Stomach smooth muscle (tissue), 2 donors: ENCODE measurements around the gene TLX2.

Experiments
- H3K27ac ChIP-seq: one replicate; pipeline ENCODE4 v1.7.0; 2013; ENCODE audit warnings: mild to moderate bottlenecking, low read length, inconsistent platforms
- H3K27me3 ChIP-seq, 2 donors: one replicate each; pipeline ENCODE4 v1.7.0; 2013; ENCODE audit warnings: low read length in 2 of 2; ENCODE audit not compliant: insufficient read depth in 2 of 2, control insufficient read depth in 1 of 2
- H3K36me3 ChIP-seq, 2 donors: one replicate each; pipeline ENCODE4 v1.7.0; 2013; ENCODE audit warnings: low read length in 2 of 2; ENCODE audit not compliant: control insufficient read depth in 2 of 2, insufficient read depth in 2 of 2
- H3K4me1 ChIP-seq: one replicate; pipeline ENCODE4 v1.7.0; 2013; ENCODE audit warnings: low read length; ENCODE audit not compliant: control insufficient read depth, insufficient read depth
- H3K4me3 ChIP-seq, 2 donors: one replicate each; pipeline ENCODE4 v1.7.0; 2013; ENCODE audit warnings: low read length in 2 of 2
- H3K9ac ChIP-seq, 2 donors: one replicate each; pipeline ENCODE4 v1.7.0; 2013; ENCODE audit warnings: low read length in 2 of 2, mild to moderate bottlenecking in 1 of 2
- H3K9me3 ChIP-seq, 2 donors: one replicate each; pipeline ENCODE4 v1.7.0; 2013; ENCODE audit warnings: low read length in 2 of 2; ENCODE audit not compliant: control insufficient read depth in 2 of 2
- donor health status: healthy.
- donor health status: Pancreatic carcinoma.

Gene TLX2

DNA sequence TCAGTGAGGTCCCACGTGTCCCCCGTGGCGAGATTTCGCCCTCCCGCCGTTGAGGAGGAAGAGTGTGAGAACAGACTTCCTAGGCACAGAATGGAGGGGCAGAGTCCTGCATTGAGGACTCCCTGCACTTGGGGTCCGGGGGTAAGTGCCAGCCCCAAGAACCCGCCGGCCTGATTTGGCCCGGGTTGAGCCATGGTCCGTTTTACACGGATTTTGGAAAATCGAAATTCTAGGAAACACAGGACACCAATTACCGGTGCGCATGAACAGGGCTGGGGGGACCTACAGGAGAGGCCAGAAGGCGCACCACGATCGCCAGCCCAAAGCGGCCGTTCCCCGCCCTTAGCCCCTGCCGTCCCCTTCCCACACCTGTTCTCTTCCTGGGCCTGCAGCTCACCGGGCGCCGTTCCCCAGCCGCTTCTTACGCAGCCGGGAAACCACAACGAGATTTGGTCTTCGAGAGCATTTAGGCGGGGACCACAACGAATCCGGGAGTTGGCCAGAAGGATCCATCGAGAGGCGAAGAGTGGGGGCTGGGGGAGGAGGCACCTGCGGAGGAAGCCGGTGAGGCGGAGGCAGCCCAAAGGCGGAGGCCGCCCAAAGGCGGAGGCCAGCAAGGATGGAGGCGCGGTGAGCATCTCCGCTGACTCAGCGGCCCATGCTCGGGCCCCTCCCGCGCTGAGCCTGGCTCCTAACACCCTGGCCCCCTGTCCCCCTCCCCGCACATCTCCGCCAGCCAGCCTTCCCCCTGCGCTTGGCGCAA is 464 bp upstream of the TLX2 start:
- Histone ChIP-seq H3K36me3 (no peaks in the 10 kb centered on the region), H3K9ac (no peak overlapping the region), H3K27me3 (peaks cover 71 to 75% of the 10 kb centered on the region in 2 donors), H3K4me3 (no peak overlapping the region), H3K9me3 (no peaks in the 10 kb centered on the region), H3K4me1 (peaks cover 20% of the 10 kb centered on the region), H3K27ac (no peak overlapping the region)

DNA sequence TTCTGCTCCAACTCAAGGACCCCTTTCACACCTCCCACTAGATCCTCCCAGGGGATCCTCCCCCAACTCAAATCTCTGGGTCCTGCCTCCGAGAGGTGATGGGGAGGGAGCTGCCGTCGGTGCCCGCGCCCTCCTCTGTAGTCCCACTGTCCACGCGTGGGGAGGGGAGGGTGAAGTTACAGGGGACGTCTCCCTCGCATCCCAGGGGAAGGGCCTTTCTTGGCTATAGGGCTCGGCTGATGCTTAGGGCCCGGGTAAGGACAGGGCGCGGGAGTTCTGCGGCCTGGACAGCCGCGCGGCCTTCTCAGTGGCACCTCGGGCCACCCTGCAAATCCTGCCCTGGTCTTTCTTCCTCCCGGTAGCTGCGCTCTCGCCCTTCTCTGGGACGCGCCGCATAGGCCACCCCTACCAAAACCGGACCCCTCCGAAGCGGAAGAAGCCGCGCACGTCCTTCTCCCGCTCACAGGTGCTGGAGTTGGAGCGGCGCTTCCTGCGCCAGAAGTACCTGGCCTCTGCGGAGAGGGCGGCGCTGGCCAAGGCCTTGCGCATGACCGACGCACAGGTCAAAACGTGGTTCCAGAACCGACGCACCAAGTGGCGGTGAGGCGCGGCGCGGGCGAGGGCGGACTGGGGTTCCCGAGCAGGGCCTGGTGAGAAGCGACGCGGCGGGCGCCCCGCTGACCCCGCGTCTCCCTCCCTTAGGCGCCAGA is 1.2 kb downstream of the TLX2 start:
- Histone ChIP-seq H3K9me3 (no peaks in the 10 kb centered on the region), H3K36me3 (no peaks in the 10 kb centered on the region), H3K27me3 (peaks cover 78 to 84% of the 10 kb centered on the region in 2 donors), H3K4me3 (peak overlapping the region in 1 of 2 donors; percentile 52), H3K4me1 (peaks cover 20% of the 10 kb centered on the region), H3K9ac (no peak overlapping the region), H3K27ac (no peak overlapping the region)

DNA sequence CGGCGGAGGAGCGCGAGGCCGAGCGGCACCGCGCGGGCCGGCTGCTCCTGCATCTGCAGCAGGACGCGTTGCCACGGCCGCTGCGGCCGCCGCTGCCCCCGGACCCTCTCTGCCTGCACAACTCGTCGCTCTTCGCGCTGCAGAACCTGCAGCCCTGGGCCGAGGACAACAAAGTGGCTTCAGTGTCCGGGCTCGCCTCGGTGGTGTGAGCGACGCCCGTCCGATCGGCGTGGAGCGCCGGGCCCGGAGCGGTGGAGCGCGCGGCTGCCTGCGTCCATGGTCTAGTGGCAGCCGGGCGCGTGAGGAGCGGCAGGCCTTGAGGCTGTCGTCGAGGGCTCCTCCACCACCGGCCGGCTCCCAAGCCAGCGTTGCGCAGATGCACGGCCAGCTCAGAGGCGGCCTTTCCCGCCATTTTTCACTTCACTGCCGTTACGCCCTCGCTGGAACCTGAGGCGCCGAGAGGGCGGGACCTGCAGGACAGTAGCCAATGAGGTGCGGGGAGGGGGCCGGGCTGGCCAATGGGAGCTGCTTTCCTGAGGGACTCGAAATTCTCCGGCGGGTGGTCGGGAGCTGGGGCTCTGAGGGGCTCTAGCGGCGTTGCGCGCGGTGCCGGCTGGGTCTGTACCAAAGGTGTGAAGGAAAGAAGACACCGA is 1.9 kb downstream of the TLX2 start:
- Histone ChIP-seq H3K36me3 (no peaks in the 10 kb centered on the region), H3K9ac (no peak overlapping the region), H3K4me1 (peaks cover 20% of the 10 kb centered on the region), H3K27me3 (peaks cover 75 to 81% of the 10 kb centered on the region in 2 donors), H3K27ac (no peak overlapping the region), H3K9me3 (no peaks in the 10 kb centered on the region), H3K4me3 (peak overlapping the region in 1 of 2 donors; percentile 52)

DNA sequence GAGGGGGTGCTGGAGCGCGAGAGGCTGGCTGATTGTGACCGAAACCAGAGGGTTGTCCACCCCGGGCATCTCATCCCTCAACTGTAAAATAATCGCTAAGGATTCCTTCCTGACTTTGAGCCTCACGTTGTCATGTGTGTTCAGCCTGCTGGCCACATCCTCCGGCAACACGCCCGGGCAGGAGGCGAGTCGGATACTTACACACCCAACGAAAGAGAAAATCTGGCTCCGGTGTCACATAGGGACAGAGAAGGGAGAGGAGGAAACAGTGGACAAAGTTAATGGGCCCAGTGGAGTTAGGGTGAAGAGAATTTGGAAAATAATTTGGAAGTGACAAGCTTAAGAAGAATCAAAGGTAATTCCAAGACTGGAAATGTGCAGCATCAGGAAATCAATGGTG is 2.4 kb downstream of the TLX2 start:
- Histone ChIP-seq H3K36me3 (no peaks in the 10 kb centered on the region), H3K9ac (no peak overlapping the region), H3K9me3 (no peaks in the 10 kb centered on the region), H3K27ac (no peak overlapping the region), H3K4me1 (peaks cover 20% of the 10 kb centered on the region), H3K4me3 (peak overlapping the region in 1 of 2 donors; percentile 52), H3K27me3 (peaks cover 69 to 76% of the 10 kb centered on the region in 2 donors)

DNA sequence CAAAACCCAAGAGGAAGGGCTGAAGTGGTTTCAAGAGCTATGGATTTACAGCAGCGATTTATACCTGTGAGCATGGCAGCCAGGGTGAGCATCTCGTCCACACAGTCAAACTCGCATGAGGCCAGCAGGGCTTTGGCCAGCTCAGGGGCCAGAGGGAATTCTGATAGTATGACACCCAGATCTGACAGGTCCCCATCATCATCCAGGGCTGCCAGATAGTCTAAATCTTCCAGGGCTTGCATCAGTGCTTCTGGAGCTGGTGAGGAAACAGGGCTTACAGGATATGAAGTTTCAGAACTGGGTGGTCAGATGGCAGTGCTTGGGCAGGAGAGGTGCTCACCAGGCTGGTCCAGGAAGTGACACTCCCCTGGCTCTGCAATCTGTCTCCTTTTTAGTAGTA is 8.3 kb downstream of the TLX2 start:
- Histone ChIP-seq H3K4me1 (peaks cover under 1% of the 10 kb centered on the region), H3K27me3 (peaks cover 22 to 25% of the 10 kb centered on the region in 2 donors), H3K36me3 (peaks cover 15% of the 10 kb centered on the region in 2 donors), H3K9me3 (no peaks in the 10 kb centered on the region), H3K27ac (no peak overlapping the region), H3K4me3 (no peak overlapping the region), H3K9ac (no peak overlapping the region)

DNA sequence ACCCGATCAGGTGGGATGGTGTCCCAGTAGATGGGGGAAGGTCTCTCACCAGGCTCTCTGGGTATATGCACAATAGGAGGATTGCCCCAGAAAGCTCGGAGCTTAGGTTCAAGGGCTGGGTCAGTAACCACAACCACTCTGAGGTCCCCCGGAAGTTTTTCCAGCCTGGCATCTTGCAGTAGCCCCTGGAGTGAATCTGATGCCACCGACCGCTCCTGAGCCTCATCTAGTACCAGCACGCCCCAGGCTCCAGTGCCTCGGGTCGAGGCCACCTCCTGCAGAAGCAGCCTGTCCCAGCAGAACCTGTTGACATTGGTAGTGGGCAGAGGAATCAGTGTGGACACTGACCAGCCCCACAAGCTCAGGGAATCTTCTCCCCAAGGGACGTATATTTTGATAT is 9.8 kb downstream of the TLX2 start:
- Histone ChIP-seq H3K27ac (no peak overlapping the region), H3K9ac (no peak overlapping the region), H3K4me3 (no peak overlapping the region), H3K27me3 (peaks cover 10 to 13% of the 10 kb centered on the region in 2 donors), H3K9me3 (no peaks in the 10 kb centered on the region), H3K36me3 (peaks cover 19 to 22% of the 10 kb centered on the region in 2 donors), H3K4me1 (peaks cover 13% of the 10 kb centered on the region)

DNA sequence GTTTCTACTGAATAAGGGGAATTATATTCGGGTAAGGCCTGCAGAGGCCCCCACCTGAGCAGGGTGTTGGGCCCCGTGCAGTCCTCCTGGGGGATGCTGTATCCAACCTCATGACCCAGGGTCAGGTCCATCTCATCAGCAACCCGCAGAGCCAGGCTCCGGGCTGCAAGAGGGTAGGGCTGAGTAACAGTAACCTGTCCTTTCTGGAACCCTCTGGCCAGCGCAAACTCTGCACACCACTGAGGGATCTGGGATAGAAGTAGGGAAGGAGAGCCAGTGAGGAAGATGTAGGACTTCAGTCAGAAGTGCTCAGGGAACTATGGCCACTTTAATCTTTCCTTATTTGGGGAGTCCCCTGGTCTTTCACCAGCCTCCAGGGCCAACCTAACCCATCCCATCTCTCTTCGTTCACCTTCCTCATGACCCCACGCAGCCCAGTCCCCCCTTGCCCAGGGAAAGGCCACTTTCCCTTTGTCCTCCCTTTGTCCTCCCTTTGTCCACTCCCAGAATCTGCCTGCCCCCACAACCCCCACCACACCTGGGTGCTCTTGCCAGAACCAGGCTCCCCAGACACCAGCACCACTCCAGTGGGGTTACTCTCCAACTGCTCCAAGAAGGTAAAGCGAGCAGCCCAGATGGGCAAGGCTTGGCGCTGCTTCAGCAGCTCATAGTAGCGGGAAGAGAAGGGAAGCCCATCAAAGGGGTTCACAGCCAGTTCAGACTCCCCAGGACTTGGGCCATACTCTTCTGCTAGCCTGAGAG is 10.9 kb downstream of the TLX2 start:
- Histone ChIP-seq H3K4me3 (no peak overlapping the region), H3K27ac (no peak overlapping the region), H3K9ac (no peak overlapping the region), H3K27me3 (peaks cover 3 to 4% of the 10 kb centered on the region in 2 donors), H3K36me3 (peaks cover 19 to 22% of the 10 kb centered on the region in 2 donors), H3K4me1 (peaks cover 17% of the 10 kb centered on the region), H3K9me3 (no peaks in the 10 kb centered on the region)

DNA sequence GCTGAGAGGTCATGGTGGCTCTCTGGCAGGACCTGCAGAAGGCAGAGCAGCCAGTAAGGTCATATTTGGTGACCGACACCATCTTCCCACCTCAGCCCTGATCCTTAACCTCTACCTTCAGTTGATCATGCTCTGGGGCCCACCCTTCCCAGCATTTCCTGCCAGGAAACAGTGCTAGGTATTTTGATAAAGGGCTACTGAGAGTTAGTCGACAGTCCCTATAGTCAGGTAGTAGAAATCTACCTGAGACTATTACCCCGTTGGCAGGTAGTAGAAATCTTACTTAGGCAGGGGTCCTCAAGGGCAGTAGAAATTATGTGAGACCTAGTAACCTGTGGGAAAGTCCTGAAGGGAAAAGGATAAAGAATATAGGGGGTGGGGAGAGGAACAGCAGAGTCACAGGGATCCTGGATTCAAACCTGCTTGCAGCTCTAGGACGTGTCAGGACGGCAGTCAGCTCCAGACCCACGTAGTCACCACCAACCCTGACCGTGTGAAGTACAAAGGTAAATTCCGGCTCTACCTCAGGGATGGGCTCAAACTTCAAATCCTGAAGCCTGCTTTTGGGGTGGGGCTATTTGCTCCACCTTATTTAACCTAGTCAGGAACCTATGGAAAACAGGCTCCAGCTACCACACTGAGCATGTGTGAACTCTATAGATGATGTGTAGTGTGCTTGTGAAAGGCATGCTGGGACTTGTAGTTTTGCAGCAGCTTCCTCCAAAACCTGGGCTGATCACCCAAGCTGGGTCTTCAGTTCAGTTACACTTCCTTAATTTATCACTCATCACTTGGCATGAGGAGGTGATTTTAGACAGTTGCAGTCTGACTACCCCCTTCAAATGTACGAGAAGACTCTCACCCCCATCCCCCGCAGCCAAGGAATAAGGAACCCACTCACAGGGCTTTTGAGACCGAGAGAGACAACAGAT is 11.7 kb downstream of the TLX2 start, which contains the start of gene DQX1:
Gene DQX1, minus strand, starts transcription at position 515 of the 932 bp plus-strand sequence. Its CDS starts 502 bp downstream, at position 13.
- peaks cover 19 to 22% of the 10 kb centered on the region in 2 donors for H3K36me3 ChIP-seq
- no peaks in the 10 kb centered on the region for H3K9me3 ChIP-seq
- H3K4me3 ChIP-seq: no peak within 1 kb of the TSS
- H3K27me3 ChIP-seq: no peaks in the 10 kb centered on the region
- H3K9ac ChIP-seq: no peak within 1 kb of the TSS
- H3K4me1 ChIP-seq: peaks cover 24% of the 10 kb centered on the region
- H3K27ac ChIP-seq: no peak within 1 kb of the TSS

DNA sequence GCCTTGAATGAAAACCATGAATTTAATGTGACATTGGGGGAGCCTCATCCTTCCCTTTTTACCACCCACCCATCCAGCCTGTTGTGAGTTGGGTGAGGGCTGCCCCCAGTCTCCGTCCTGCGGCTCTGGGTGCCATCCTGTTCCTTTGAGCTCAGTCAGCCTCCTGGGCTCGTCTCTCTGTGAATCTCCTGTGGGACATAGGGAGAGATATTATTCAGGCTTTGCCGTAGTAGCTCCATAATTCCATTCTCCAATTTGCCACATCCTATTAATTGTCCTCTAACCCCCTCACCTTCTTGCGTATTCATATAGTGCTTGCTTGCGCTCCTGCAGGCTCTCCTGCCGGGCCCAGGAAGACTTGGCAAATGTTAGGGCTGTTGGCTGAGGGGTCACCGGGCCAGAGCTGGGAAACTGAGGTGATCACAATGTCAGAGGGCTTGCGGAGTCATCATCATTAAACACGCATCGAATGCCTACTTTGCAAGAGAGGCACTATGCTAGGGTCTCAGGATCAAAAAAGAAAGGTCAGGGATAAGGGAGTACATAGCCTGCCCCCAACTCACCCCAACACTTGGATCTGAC is 12.5 kb downstream of the TLX2 start:
- H3K27ac ChIP-seq: no peak overlapping the region
- peaks cover 19 to 25% of the 10 kb centered on the region in 2 donors for H3K36me3 ChIP-seq
- H3K4me3 ChIP-seq: no peak overlapping the region
- no peak overlapping the region for H3K9ac ChIP-seq
- H3K9me3 ChIP-seq: no peaks in the 10 kb centered on the region
- peaks cover 30% of the 10 kb centered on the region for H3K4me1 ChIP-seq
- H3K27me3 ChIP-seq: no peaks in the 10 kb centered on the region
